HepG2 (cell line): Measurements from ENCODE around the gene ABCA2. TPM values are rescaled to one million over a fixed set of nuclear protein-coding genes. Genes with fewer than 3 reads are reported as not detected.

Source experiments
- ATF7 ChIP-seq, 2 experiments: fragments of 450-650 bp in 1 of 2; sonication (generic) in 1 of 2; formaldehyde crosslinking in 1 of 2; IDR thresholded peaks; 2 replicates each; pipeline versions ENCODE4 v1.4.0 to v1.6.1; 2016 to 2020; ENCODE audit warnings: antibody characterized with exemption in 1 of 2, mild to moderate bottlenecking in 1 of 2, missing genetic modification reagents in 1 of 2
- HDAC2 ChIP-seq: sonication (generic); formaldehyde crosslinking; IDR thresholded peaks from 2 replicates; pipeline ENCODE4 v1.4.0; 2020; ENCODE audit warnings: missing genetic modification reagents
- HES4 ChIP-seq: sonication (generic); formaldehyde crosslinking; IDR thresholded peaks from 2 replicates; pipeline ENCODE4 v1.9.0; 2021; ENCODE audit warnings: mild to moderate bottlenecking, missing genetic modification reagents, borderline replicate concordance
- NPAS2 ChIP-seq: sonication (generic); formaldehyde crosslinking; IDR thresholded peaks from 2 replicates; pipeline ENCODE4 v1.8.0; 2022; ENCODE audit warnings: mild to moderate bottlenecking, missing genetic modification reagents, borderline replicate concordance
- RERE ChIP-seq: IDR thresholded peaks from 2 replicates; pipeline ENCODE4 v1.6.1; 2016; ENCODE audit warnings: low read depth, missing genetic modification reagents, missing compliant biosample characterization
- SRF ChIP-seq: IDR thresholded peaks from 2 replicates; pipeline ENCODE4 v1.6.1; 2011; ENCODE audit warnings: mild to moderate bottlenecking, low read depth, low read length, moderate library complexity
- ZBTB1 ChIP-seq: sonication (generic); formaldehyde crosslinking; IDR thresholded peaks from 2 replicates; pipeline ENCODE4 v1.4.0; 2020; ENCODE audit warnings: missing genetic modification reagents, borderline replicate concordance
- ZBTB7B ChIP-seq: sonication (generic); formaldehyde crosslinking; IDR thresholded peaks from 2 replicates; pipeline ENCODE4 v1.4.0; 2020; ENCODE audit warnings: missing genetic modification reagents
- ZC3H13 ChIP-seq: sonication (generic); formaldehyde crosslinking; IDR thresholded peaks from 2 replicates; pipeline ENCODE4 v1.8.1; 2023; ENCODE audit warnings: mild to moderate bottlenecking, missing genetic modification reagents, moderate library complexity
- ZNF225 ChIP-seq: sonication (generic); formaldehyde crosslinking; IDR thresholded peaks from 2 replicates; pipeline ENCODE4 v1.4.0; 2020; ENCODE audit warnings: mild to moderate bottlenecking, missing genetic modification reagents
- ZNF230 ChIP-seq: sonication (generic); formaldehyde crosslinking; IDR thresholded peaks from 2 replicates; pipeline ENCODE4 v1.4.0; 2020; ENCODE audit warnings: mild to moderate bottlenecking, missing genetic modification reagents
- ZNF274 ChIP-seq: sonication (generic); formaldehyde crosslinking; IDR thresholded peaks from 2 replicates; pipeline ENCODE4 v1.5.1; 2020; ENCODE audit warnings: mild to moderate bottlenecking, missing genetic modification reagents
- ZNF281 ChIP-seq: sonication (generic); formaldehyde crosslinking; IDR thresholded peaks from 2 replicates; pipeline ENCODE4 v1.4.0; 2020; ENCODE audit warnings: missing genetic modification reagents, borderline replicate concordance
- ZNF3 ChIP-seq: IDR thresholded peaks from 2 replicates; pipeline ENCODE4 v1.7.0; 2017; ENCODE audit warnings: inconsistent platforms
- ZNF343 ChIP-seq: sonication (generic); formaldehyde crosslinking; IDR thresholded peaks from 2 replicates; pipeline ENCODE4 v1.4.0; 2020; ENCODE audit warnings: mild to moderate bottlenecking, missing genetic modification reagents
- ZNF512 ChIP-seq: sonication (generic); formaldehyde crosslinking; IDR thresholded peaks from 2 replicates; pipeline ENCODE4 v1.4.0; 2020; ENCODE audit warnings: mild to moderate bottlenecking, missing genetic modification reagents
- ZNF607 ChIP-seq: sonication (generic); formaldehyde crosslinking; IDR thresholded peaks from 2 replicates; pipeline ENCODE4 v1.5.1; 2020; ENCODE audit warnings: missing genetic modification reagents, mild to moderate bottlenecking, borderline replicate concordance
- ZNF784 ChIP-seq: sonication (generic); formaldehyde crosslinking; IDR thresholded peaks from 2 replicates; pipeline ENCODE4 v1.5.1; 2020; ENCODE audit warnings: missing genetic modification reagents, mild to moderate bottlenecking, borderline replicate concordance
- polyA plus RNA-seq, 8 experiments: library from polyadenylated mRNA; depleted of rRNA in 3 of 8; stranded (reverse) in 7 of 8; unstranded in 1 of 8; fragments of >200 nt; fragmentation: Illumina TruSeq in 4 of 8; extraction: Trizol in 4 of 8; gene quantifications; 2 replicates each; pipeline versions ENCODE4 v1.2.1 to v1.2.3, GENCODE V29; 2011 to 2016; ENCODE audit warnings: low read depth in 4 of 8, missing spikeins in 1 of 8, mixed read lengths in 1 of 8; ENCODE audit not compliant: insufficient read depth in 1 of 8
- total RNA-seq, 5 experiments: library from RNA; depleted of rRNA; stranded (reverse); fragments of >200 nt; fragmentation: Illumina TruSeq; extraction: Trizol; gene quantifications; 2 replicates each; pipeline ENCODE4 v1.2.3, GENCODE V29; 2016; ENCODE audit warnings: low read depth in 1 of 5

Gene ABCA2
- total and polyA plus RNA-seq, 2 of the 13 experiments (the other 11 are each of a cell fraction or from before 2014, with no cell fraction given), result 2.9 to 19.2 TPM

- TF ChIP-seq RERE (CRISPR knock-in tag), result no peak
- no peak for TF ChIP-seq ZNF230
- TF ChIP-seq ZBTB1 (CRISPR knock-in tag), result no peak
- no peak for TF ChIP-seq HES4 (CRISPR knock-in tag)
- no peak for TF ChIP-seq ZNF3 (CRISPR knock-in tag)
- TF ChIP-seq ZNF274 (CRISPR knock-in tag), result no peak
- TF ChIP-seq HDAC2 (CRISPR knock-in tag), result peak; percentile 3; the same call in 1 of the 2 replicates
- no peak for TF ChIP-seq NPAS2
- no peak for TF ChIP-seq ZNF784
- no peak for TF ChIP-seq ZNF343
- no peak for TF ChIP-seq ZNF281 (CRISPR knock-in tag)
- TF ChIP-seq ZNF512, result no peak
- 0 out of 2 replicates have a peak, but pooled peaks have one; percentile 2 for TF ChIP-seq ZC3H13 (CRISPR knock-in tag)
- TF ChIP-seq ZNF607, result no peak
- TF ChIP-seq ZNF225, result no peak
- no peak for TF ChIP-seq ATF7 (IDR thresholded peaks at IDR 0.05)
- TF ChIP-seq ATF7 (CRISPR knock-in tag; IDR thresholded peaks at IDR 0.05), result no peak
- no peak for TF ChIP-seq SRF
- TF ChIP-seq ZBTB7B (CRISPR knock-in tag), result 0 out of 2 replicates have a peak, but pooled peaks have one; percentile 12
Measured at GRCh38 chr9:137068539-137069507, 40.8 kb upstream of the ABCA2 start (continued).
